HUDEP-2 (cell line): Measurements from ENCODE around the gene DENND1B.
"Not testable (repeated sequence)": the region's sequence is repeated elsewhere in the genome, so short reads cannot be mapped to it uniquely, and the experiment has no call there.

Source experiments
- DNase-seq, 76 experiments: peaks; one replicate each; lab custom pipeline; 2025; ENCODE audit not compliant: unreplicated experiment in 76 of 76; lab: John Stamatoyannopoulos, UW

The DENND1B gene

GRCh38 chr1:197783510-197783948 is 8.2 kb upstream of the DENND1B start:
- no peak for DNase-seq

GRCh38 chr1:197782722-197783360 is 7.6 kb upstream of the DENND1B start:
- DNase-seq = no peak

GRCh38 chr1:197781968-197782721 is 6.9 kb upstream of the DENND1B start:
- no peak for DNase-seq

- no peak for DNase-seq
These were observed 4.6 kb upstream of the DENND1B start for GRCh38 chr1:197779921-197780320.

- peak in 67 of 76 experiments; percentile 3 to 83 (median 49) for DNase-seq
These were observed 3.2 kb upstream of the DENND1B start for GRCh38 chr1:197778366-197778945.

GRCh38 chr1:197776351-197777105 is 1.2 kb upstream of the DENND1B start:
- no peak for DNase-seq

- DNase-seq = peak in 28 of 76 experiments; percentile 6 to 65 (median 39)
These were observed 606 bp downstream of the DENND1B start for GRCh38 chr1:197774466-197775281.

- DNase-seq = no peak
These were observed 1.4 kb downstream of the DENND1B start for GRCh38 chr1:197773856-197774255.

GRCh38 chr1:197771904-197772556 is 3.2 kb downstream of the DENND1B start:
- DNase-seq = no peak

- peak in 1 of 76 experiments; percentile 12 for DNase-seq
These were observed 3.9 kb downstream of the DENND1B start for GRCh38 chr1:197771386-197771785.

- peak in 3 of 76 experiments; percentile 6 to 16 (median 16) for DNase-seq
These were observed 5.0 kb downstream of the DENND1B start for GRCh38 chr1:197770243-197770642.

- DNase-seq = no peak
These were observed 6.0 kb downstream of the DENND1B start for GRCh38 chr1:197769287-197769686.

- DNase-seq = no peak
These were observed 7.1 kb downstream of the DENND1B start for GRCh38 chr1:197768014-197768805.

- no peak for DNase-seq
These were observed 11.5 kb downstream of the DENND1B start for GRCh38 chr1:197763769-197764168.

- no peak for DNase-seq
These were observed 12.0 kb downstream of the DENND1B start for GRCh38 chr1:197763307-197763706.

- DNase-seq = no peak
These were observed 13.6 kb downstream of the DENND1B start for GRCh38 chr1:197761654-197762053.

GRCh38 chr1:197755553-197755952 is 19.7 kb downstream of the DENND1B start:
- not testable (repeated sequence) for DNase-seq

GRCh38 chr1:197752652-197753164 is 22.6 kb downstream of the DENND1B start:
- DNase-seq = not testable (repeated sequence)

GRCh38 chr1:197750366-197750765 is 24.9 kb downstream of the DENND1B start:
- no peak for DNase-seq
